ENCODE results near the gene B3GAT1.

DNA sequence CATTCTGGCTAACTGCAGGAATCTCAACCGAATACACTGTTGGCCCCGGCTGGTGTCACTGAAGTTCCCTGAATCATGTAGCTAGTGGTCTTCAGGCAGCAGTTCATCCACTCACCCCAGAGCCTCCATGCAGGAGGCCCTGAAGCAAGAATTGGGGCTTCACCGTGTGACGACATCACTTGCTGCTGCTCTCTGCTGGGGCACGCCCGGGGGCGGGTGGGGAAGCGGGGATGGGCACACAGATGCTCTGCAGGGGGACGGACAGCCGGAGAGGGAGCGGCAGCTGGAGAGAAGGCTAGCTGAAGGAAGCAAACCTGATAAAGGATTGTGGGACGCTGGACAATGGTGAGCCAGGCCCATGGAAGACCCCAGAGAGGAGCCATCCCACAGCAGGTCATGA is 17.0 kb downstream of the B3GAT1 start:
- TF ChIP-seq POLR2A (IDR thresholded peaks at IDR 0.05; ENCODE audit: low read depth, low read length) (no peak), POLR2AphosphoS5 (IDR thresholded peaks at IDR 0.05; ENCODE audit: low read depth, low read length) (no peak)
